Panc1 (cell line): Measurements from ENCODE around the gene RNF224. TPM values are rescaled to one million over a fixed set of nuclear protein-coding genes. Genes with fewer than 3 reads are reported as not detected.
"Not testable (repeated sequence)": the region's sequence is repeated elsewhere in the genome, so short reads cannot be mapped to it uniquely, and the experiment has no call there.

Experiments used
- ATAC-seq: fragments of 200-7000 bp; cut with Tn5 transposase; 2 replicates; pipeline ENCODE4 v1.9.1; 2020; ENCODE audit warnings: mild to moderate bottlenecking, moderate library complexity
- BruUV-seq: library from RNA; stranded (reverse); fragments of 400-500 nt; replicated peaks from 2 replicates; lab custom pipeline; 2021; lab: Mats Ljungman, UMichigan
- CTCF ChIA-PET: fragments of 300-600 bp; sonication (Branson Sonifier 250); formaldehyde crosslinking; loops from one replicate; lab custom pipeline; 2022; ENCODE audit warnings: antibody characterized with exemption; lab: Charles Lee
- POLR2A ChIA-PET: fragments of 300-600 bp; sonication (Branson Sonifier 250); formaldehyde crosslinking; loops from one replicate; lab custom pipeline; 2022; ENCODE audit warnings: antibody characterized with exemption; lab: Charles Lee
- DNase-seq: peaks from one replicate; pipeline ENCODE4 v3.0.0-alpha.2; 2010; ENCODE audit warnings: low read depth, low spot score
- H3K27ac ChIP-seq: 2 replicates; pipeline ENCODE4 v1.5.1; 2011; ENCODE audit warnings: mild to moderate bottlenecking, low read length, inconsistent platforms
- H3K27me3 ChIP-seq: fragments of 200-500 bp; sonication (Bioruptor generic); 2 replicates; pipeline ENCODE4 v1.6.0; 2014; ENCODE audit warnings: low read length, inconsistent platforms; ENCODE audit not compliant: control insufficient read depth, insufficient read depth
- H3K36me3 ChIP-seq: fragments of 200-500 bp; sonication (Bioruptor generic); 2 replicates; pipeline ENCODE4 v1.5.1; 2014; ENCODE audit warnings: inconsistent platforms, mild to moderate bottlenecking, low read length, moderate library complexity; ENCODE audit not compliant: control insufficient read depth, insufficient read depth
- H3K4me1 ChIP-seq: 2 replicates; pipeline ENCODE4 v1.5.1; 2011; ENCODE audit warnings: inconsistent platforms, mild to moderate bottlenecking, low read length, moderate library complexity; ENCODE audit not compliant: control insufficient read depth, insufficient read depth
- H3K4me3 ChIP-seq, 2 experiments: 2 replicates each; pipeline ENCODE4 v1.5.1; 2011 to 2012; ENCODE audit warnings: low read depth in 2 of 2, low read length in 2 of 2, mild to moderate bottlenecking in 2 of 2, inconsistent platforms in 1 of 2, moderate library complexity in 1 of 2
- H3K9me3 ChIP-seq: fragments of 200-500 bp; sonication (Bioruptor generic); 2 replicates; pipeline ENCODE4 v1.5.1; 2014; ENCODE audit warnings: low read depth, mild to moderate bottlenecking, inconsistent platforms, low read length, moderate library complexity; ENCODE audit not compliant: control insufficient read depth, insufficient read depth
- POLR2AphosphoS5 ChIP-seq: IDR thresholded peaks from 2 replicates; pipeline ENCODE4 v1.6.1; 2012; ENCODE audit warnings: mild to moderate bottlenecking, low read depth, low read length, moderate library complexity
- REST ChIP-seq, 2 experiments: IDR thresholded peaks; 2 replicates each; pipeline ENCODE4 v1.6.1; 2011 to 2012; ENCODE audit warnings: low read depth in 2 of 2, control low read depth in 1 of 2, low read length in 1 of 2, mild to moderate bottlenecking in 1 of 2, moderate library complexity in 1 of 2; ENCODE audit not compliant: insufficient read depth in 1 of 2
- SIN3A ChIP-seq: IDR thresholded peaks from 2 replicates; pipeline ENCODE4 v1.6.1; 2012; ENCODE audit warnings: low read depth, mild to moderate bottlenecking, low read length, moderate library complexity, borderline replicate concordance; ENCODE audit not compliant: insufficient read depth
- TCF7L2 ChIP-seq: IDR thresholded peaks from 2 replicates; pipeline ENCODE4 v1.6.1; 2011; ENCODE audit warnings: mild to moderate bottlenecking, low read depth, low read length, inconsistent platforms
- in situ Hi-C: cut with HindIII; loops from 2 replicates; pipeline ENCODE4 v1.10.0; 2016; ENCODE audit warnings: low sequenced_read_pairs, low pct_unique_long_range_greater_than_20kb
- intact Hi-C: fragments of 100-400 bp; cut with micrococcal nuclease; formaldehyde crosslinking; loops from one replicate; pipeline ENCODE4 v1.10.0; 2022; ENCODE audit not compliant: unreplicated experiment
- total RNA-seq: library from RNA; stranded (reverse); gene quantifications from one replicate; pipeline ENCODE4 v1.2.1, GENCODE V29; 2021; ENCODE audit not compliant: unreplicated experiment

The RNF224 gene
- total RNA-seq, 1 experiment from 2014 or later: 0.15 TPM

- no peak overlapping the region for H3K4me3 ChIP-seq
- CTCF ChIA-PET: interaction anchor here (0.6 to 1.0 kb wide), 7 partner anchors 11 to 150 kb away, joined by 3 to 10 read pairs (median 3); partner anchors contain the start of genes MAN1B1, STPG3 and TPRN
- H3K9me3 ChIP-seq: no peaks in the 10 kb centered on the region
- H3K27me3 ChIP-seq: no peaks in the 10 kb centered on the region
- POLR2A ChIA-PET: no interaction called here
- peak overlapping the region; percentile 61 for H3K27ac ChIP-seq
- BruUV-seq: no TSS peak
- TF ChIP-seq SIN3A (no peak), TCF7L2 (no peak)
- peaks cover 26% of the 10 kb centered on the region for H3K4me1 ChIP-seq
- intact Hi-C loops (no loop called here), in situ Hi-C loops (no loop called here)
- peaks cover under 1% of the 10 kb centered on the region for H3K36me3 ChIP-seq
- ATAC-seq: no peak
- DNase-seq: no peak
Observed at GRCh38 chr9:137236936-137237421, 9.7 kb downstream of the RNF224 start.

- H3K4me1 ChIP-seq: peaks cover 26% of the 10 kb centered on the region
- H3K4me3 ChIP-seq: no peak overlapping the region
- ChIA-PET POLR2A (no interaction called here), CTCF (no interaction called here)
- no peaks in the 10 kb centered on the region for H3K27me3 ChIP-seq
- H3K27ac ChIP-seq: peak overlapping the region; percentile 61
- no peak for TF ChIP-seq REST (IDR thresholded peaks at IDR 0.05; ENCODE audit: insufficient read depth in 1 of 2, low read depth in 2 of 2, low read length in 1 of 2)
- TF ChIP-seq SIN3A: no peak
- TF ChIP-seq POLR2AphosphoS5: no peak; the same call in 1 of the 2 replicates
- in situ Hi-C loops: no loop called here
- no peak for DNase-seq
- intact Hi-C loops: no loop called here
- no TSS peak for BruUV-seq
- peaks cover 4% of the 10 kb centered on the region for H3K36me3 ChIP-seq
- H3K9me3 ChIP-seq: no peaks in the 10 kb centered on the region
- ATAC-seq: no peak
Observed at GRCh38 chr9:137237759-137238726, 10.7 kb downstream of the RNF224 start.

- H3K36me3 ChIP-seq, ATAC-seq, H3K27me3 ChIP-seq, BruUV-seq, DNase-seq, in situ Hi-C loops, intact Hi-C loops, H3K9me3 ChIP-seq, CTCF ChIA-PET: not testable (repeated sequence)
- Histone ChIP-seq H3K4me3 (peak overlapping the region; percentile 59 to 66), H3K27ac (peak overlapping the region; percentile 90), H3K4me1 (peaks cover 42% of the 10 kb centered on the region)
- POLR2A ChIA-PET: interaction anchor here (0.6 kb wide), 1 partner anchor 96 kb away, joined by 3 read pairs; no protein-coding TSS in a partner anchor
Observed at GRCh38 chr9:137239541-137240200, 12.4 kb downstream of the RNF224 start.
